K562 (cell line): ENCODE data around the gene CCDC158. TPM values are rescaled to one million over a fixed set of nuclear protein-coding genes. Genes with fewer than 3 reads are reported as not detected.

Source experiments
- ATAC-seq: fragments of 200-7000 bp; cut with Tn5 transposase; 3 replicates; pipeline ENCODE4 v1.9.1; 2020; ENCODE audit warnings: moderate library complexity
- BruUV-seq: library from RNA; stranded (reverse); fragments of 400-500 nt; replicated peaks from 2 replicates; lab custom pipeline; 2021; lab: Mats Ljungman, UMichigan
- CTCF ChIA-PET: fragments of 300-600 bp; formaldehyde crosslinking; extraction: SDS; loops from one replicate; lab custom pipeline; 2021; ENCODE audit warnings: low intra/inter-chr PET ratio; lab: Yijun Ruan, JAX
- POLR2A ChIA-PET: fragments of 300-600, 350-650 bp; sonication (Branson Sonifier 250); formaldehyde crosslinking; extraction: SDS; loops from one replicate; lab custom pipeline; 2021; ENCODE audit warnings: antibody characterized with exemption, inconsistent platforms; lab: Yijun Ruan, JAX
- DNase-seq, 4 experiments: peaks; one replicate each; pipeline versions ENCODE4 v3.0.0 to v3.0.0-alpha.2; 2011 to 2018; ENCODE audit warnings: low spot score in 3 of 4, mixed read lengths in 3 of 4; ENCODE audit errors: extremely low read depth in 1 of 4
- FAIRE-seq: peaks from 2 replicates; lab custom pipeline; 2011; peaks lifted over from hg19 to GRCh38; lab: Jason Lieb, UNC
- H2AFZ ChIP-seq: 2 replicates; pipeline ENCODE4 v1.6.0; 2011; ENCODE audit warnings: low read depth, low read length, control low read depth, inconsistent platforms
- H3K27ac ChIP-seq: fragments of 200-600 bp; 3 replicates; pipeline ENCODE4 v1.8.0; 2011; ENCODE audit warnings: low read depth, mild to moderate bottlenecking, control low read depth, inconsistent platforms, low read length, moderate library complexity, mixed read lengths; ENCODE audit errors: extremely low read depth
- H3K27me3 ChIP-seq, 2 experiments: fragments of 300-600 bp in 1 of 2; 2 replicates in 1 of 2; 3 replicates in 1 of 2; pipeline versions ENCODE4 v1.6.0 to v1.8.0; 2011; ENCODE audit warnings: inconsistent platforms in 2 of 2, low read length in 2 of 2, mild to moderate bottlenecking in 1 of 2, mixed read lengths in 1 of 2, moderate library complexity in 1 of 2; ENCODE audit not compliant: control insufficient read depth in 2 of 2, insufficient read depth in 2 of 2
- H3K36me3 ChIP-seq: fragments of 300-600 bp; 3 replicates; pipeline ENCODE4 v1.8.0; 2011; ENCODE audit warnings: mild to moderate bottlenecking, low read length, inconsistent platforms; ENCODE audit not compliant: control insufficient read depth, insufficient read depth
- H3K4me1 ChIP-seq, 2 experiments: fragments of 200-600 bp in 1 of 2; replicated peaks in 1 of 2; 2 replicates in 1 of 2; 3 replicates in 1 of 2; pipeline versions ENCODE4 v1.5.1 to v1.8.0; 2011; ENCODE audit warnings: inconsistent platforms in 2 of 2, low read length in 2 of 2, mild to moderate bottlenecking in 1 of 2, mixed read lengths in 1 of 2, moderate library complexity in 1 of 2; ENCODE audit not compliant: control insufficient read depth in 2 of 2, insufficient read depth in 2 of 2
- H3K4me2 ChIP-seq: 2 replicates; pipeline ENCODE4 v1.6.1; 2011; ENCODE audit warnings: low read length, control low read depth, inconsistent platforms, mixed read lengths; ENCODE audit not compliant: insufficient read depth
- H3K4me3 ChIP-seq: fragments of 200-600 bp; sonication (generic), shearing (Covaris generic); 2 replicates; pipeline ENCODE4 v1.5.1; 2016; ENCODE audit warnings: control low read depth, inconsistent platforms
- H3K79me2 ChIP-seq: fragments of 200-600 bp; 3 replicates; pipeline ENCODE4 v1.8.0; 2011; ENCODE audit warnings: low read length, inconsistent platforms; ENCODE audit not compliant: control insufficient read depth, insufficient read depth
- H3K9ac ChIP-seq, 2 experiments: 2 replicates each; pipeline versions ENCODE4 v1.6.0 to v1.6.1; 2011; ENCODE audit warnings: low read depth in 2 of 2, low read length in 2 of 2, control low read depth in 1 of 2, inconsistent platforms in 1 of 2, mild to moderate bottlenecking in 1 of 2, mixed read lengths in 1 of 2; ENCODE audit not compliant: insufficient read depth in 1 of 2
- H3K9me1 ChIP-seq: one replicate; pipeline ENCODE4 v1.6.0; 2011; ENCODE audit warnings: inconsistent platforms, mild to moderate bottlenecking, low read length, moderate library complexity; ENCODE audit not compliant: control insufficient read depth, insufficient read depth
- H3K9me3 ChIP-seq: replicated peaks from 2 replicates; pipeline ENCODE4 v1.5.1; 2011; ENCODE audit warnings: low read depth, low read length, inconsistent platforms; ENCODE audit not compliant: control insufficient read depth, insufficient read depth
- H4K20me1 ChIP-seq: replicated peaks from 2 replicates; pipeline ENCODE4 v1.6.1; 2011; ENCODE audit warnings: low read length, inconsistent platforms, mixed read lengths; ENCODE audit not compliant: control insufficient read depth, insufficient read depth
- CBFA2T2 ChIP-seq: fragments of 450-650 bp; conservative IDR thresholded peaks from 2 replicates; pipeline ENCODE4 v1.6.1; 2017; ENCODE audit warnings: mild to moderate bottlenecking
- CC2D1A ChIP-seq: fragments of 450-650 bp; IDR thresholded peaks from 2 replicates; pipeline ENCODE4 v1.6.1; 2017; ENCODE audit warnings: mild to moderate bottlenecking
- EZH2 ChIP-seq: IDR thresholded peaks from 2 replicates; pipeline ENCODE4 v1.6.1; 2012; ENCODE audit warnings: low read depth, mild to moderate bottlenecking, inconsistent platforms, low read length, borderline replicate concordance
- GABPB2 ChIP-seq: fragments of 250-450 bp; sonication (Bioruptor Pico); conservative IDR thresholded peaks from 2 replicates; pipeline ENCODE4 v1.5.1; 2021; ENCODE audit warnings: mild to moderate bottlenecking
- HLTF ChIP-seq: fragments of 450-650 bp; IDR thresholded peaks from 2 replicates; pipeline ENCODE4 v1.6.1; 2016
- JUNB ChIP-seq: fragments of 450-650 bp; formaldehyde crosslinking; conservative IDR thresholded peaks from 2 replicates; pipeline ENCODE4 v1.4.0; 2020; ENCODE audit warnings: mild to moderate bottlenecking
- LCOR ChIP-seq: sonication (generic); formaldehyde crosslinking; IDR thresholded peaks from 2 replicates; pipeline ENCODE4 v1.8.0; 2022; ENCODE audit warnings: mild to moderate bottlenecking, missing genetic modification reagents
- NFE2 ChIP-seq: IDR thresholded peaks from 2 replicates; pipeline ENCODE4 v1.6.1; 2014; ENCODE audit warnings: antibody characterized with exemption, low read depth
- POLR2AphosphoS2 ChIP-seq: IDR thresholded peaks from 2 replicates; pipeline ENCODE4 v1.6.1; 2012; ENCODE audit warnings: low read length, improper control_type of control experiment
- PRPF4 ChIP-seq: fragments of 200-400 bp; formaldehyde crosslinking; IDR thresholded peaks from one replicate; pipeline ENCODE4 v1.6.1; 2017; ENCODE audit warnings: low read length, low read depth, mild to moderate bottlenecking; ENCODE audit not compliant: insufficient read depth, poor library complexity, severe bottlenecking
- SMAD1 ChIP-seq: fragments of 150-350 bp; IDR thresholded peaks from 2 replicates; pipeline ENCODE4 v1.6.1; 2014; ENCODE audit warnings: low read length, low read depth; ENCODE audit not compliant: partially characterized antibody
- SMARCA4 ChIP-seq: fragments of 450-650 bp; IDR thresholded peaks from 2 replicates; pipeline ENCODE4 v1.6.1; 2016
- TFAM ChIP-seq: fragments of 250-450 bp; sonication (Bioruptor Pico); conservative IDR thresholded peaks from 2 replicates; pipeline ENCODE4 v1.5.0; 2021; ENCODE audit warnings: mild to moderate bottlenecking, moderate library complexity
- TSC22D4 ChIP-seq: fragments of 450-650 bp; IDR thresholded peaks from 2 replicates; pipeline ENCODE4 v1.6.1; 2016; ENCODE audit warnings: missing genetic modification characterization, missing biosample characterization, control low read depth
- ZNF184 ChIP-seq: sonication (generic); formaldehyde crosslinking; IDR thresholded peaks from 2 replicates; pipeline ENCODE4 v1.5.0; 2020; ENCODE audit warnings: missing genetic modification reagents
- ZNF280B ChIP-seq: fragments of 250-450 bp; sonication (Bioruptor Pico); IDR thresholded peaks from 2 replicates; pipeline ENCODE4 v1.5.1; 2021; ENCODE audit warnings: mild to moderate bottlenecking
- ZNF347 ChIP-seq: fragments of 450-650 bp; formaldehyde crosslinking; IDR thresholded peaks from 2 replicates; pipeline ENCODE4 v1.4.0; 2020; ENCODE audit warnings: low read depth, mild to moderate bottlenecking, moderate library complexity
- ZNF551 ChIP-seq: fragments of 250-450 bp; sonication (Bioruptor Pico); IDR thresholded peaks from 2 replicates; pipeline ENCODE4 v1.5.0; 2021; ENCODE audit warnings: mild to moderate bottlenecking, moderate library complexity
- ZNF707 ChIP-seq: fragments of 250-450 bp; sonication (Bioruptor Pico); conservative IDR thresholded peaks from 2 replicates; pipeline ENCODE4 v1.8.0; 2022; ENCODE audit warnings: inconsistent platforms, mild to moderate bottlenecking, moderate library complexity
- ZSCAN29 ChIP-seq: fragments of 450-650 bp; IDR thresholded peaks from 2 replicates; pipeline ENCODE4 v1.6.1; 2017
- WGBS: fragments of 100-300 bp; shearing (Covaris generic); methylation state at CpG from one replicate; pipeline ENCODE4 v1.1.6; 2016; ENCODE audit warnings: low coverage, mixed read lengths; ENCODE audit not compliant: insufficient coverage; ENCODE audit errors: missing lambda C conversion rate; 5-methylcytosine and 5-hydroxymethylcytosine counted together
- in situ Hi-C: fragments of 300-500 bp; cut with MboI; formaldehyde crosslinking; loops from 4 replicates; pipeline ENCODE4 v1.15.0; 2018; ENCODE audit warnings: inconsistent platforms, mixed read lengths
- intact Hi-C: fragments of 100-400 bp; cut with micrococcal nuclease; formaldehyde crosslinking; loops from 2 replicates; pipeline ENCODE4 v1.14.2; 2022
- polyA plus RNA-seq, 8 experiments: library from polyadenylated mRNA; depleted of rRNA in 4 of 8; stranded (reverse) in 5 of 8; unstranded in 3 of 8; fragments of >200 nt; fragmentation: Nextera tagmentation in 2 of 8; fragmentation: Illumina TruSeq in 1 of 8; extraction: Ambion mirVana in 2 of 8; extraction: Trizol in 1 of 8; gene quantifications; 2 replicates each; pipeline versions ENCODE4 v1.2.1 to v1.2.3, GENCODE V29; 2011 to 2014; ENCODE audit warnings: inconsistent platforms in 1 of 8, missing spikeins in 1 of 8
- total RNA-seq, 7 experiments: library from RNA; depleted of rRNA in 6 of 7; stranded (reverse); fragments of >200 nt in 6 of 7; fragmentation: Illumina TruSeq in 2 of 7; extraction: Trizol in 2 of 7; gene quantifications; 2 replicates each; pipeline versions ENCODE4 v1.2.1 to v1.2.3, GENCODE V29; 2011 to 2021; ENCODE audit warnings: low replicate concordance in 1 of 7

CCDC158 gene
- total and polyA plus RNA-seq, 9 of the 15 experiments (the other 6 are each of a cell fraction or from before 2014, with no cell fraction given): not detected

- no peak for DNase-seq
- no TSS peak for BruUV-seq
These were observed 26.5 kb upstream of the CCDC158 start for GRCh38 chr4:76447393-76447851.

GRCh38 chr4:76445911-76446310, 25.0 kb upstream of the CCDC158 start:
- no peak for ATAC-seq
- in situ Hi-C loops (no loop called here), intact Hi-C loops (no loop called here)
- ChIA-PET CTCF (no interaction called here), POLR2A (no interaction called here)
- Histone ChIP-seq H3K27ac (no peak overlapping the region), H2AFZ (no peak overlapping the region), H3K4me3 (no peak overlapping the region), H3K9me3 (no peaks in the 10 kb centered on the region), H3K4me2 (no peak overlapping the region), H3K36me3 (no peaks in the 10 kb centered on the region), H3K27me3 (peaks cover 0 to 7% of the 10 kb centered on the region in 2 experiments; a peak in 2 of 5 replicates), H3K9me1 (no peaks in the 10 kb centered on the region), H3K9ac (no peak overlapping the region), H3K4me1 (no peaks in the 10 kb centered on the region), H3K79me2 (no peaks in the 10 kb centered on the region), H4K20me1 (no peaks in the 10 kb centered on the region)
- no peak for FAIRE-seq
- WGBS: 4% methylated on average over 2 of the region's 2 CpGs
- BruUV-seq: no TSS peak
- no peak for DNase-seq
- TF ChIP-seq NFE2 (no peak), CBFA2T2 (no peak), SMAD1 (no peak), SMARCA4 (no peak), CC2D1A (no peak), PRPF4 (no peak), ZNF707 (CRISPR knock-in tag) (no peak), HLTF (no peak), ZNF280B (CRISPR knock-in tag) (no peak), TFAM (CRISPR knock-in tag) (no peak), ZNF551 (no peak), JUNB (no peak), EZH2 (no peak), TSC22D4 (tag) (no peak), POLR2AphosphoS2 (no peak), ZSCAN29 (no peak), ZNF184 (CRISPR knock-in tag) (no peak), LCOR (CRISPR knock-in tag) (no peak)

More at GRCh38 chr4:76447393-76447851, 26.5 kb upstream of the CCDC158 start:
- Histone ChIP-seq H3K79me2 (no peaks in the 10 kb centered on the region), H3K27ac (no peak overlapping the region), H4K20me1 (no peaks in the 10 kb centered on the region), H3K9ac (no peak overlapping the region), H3K36me3 (no peaks in the 10 kb centered on the region), H3K9me3 (no peaks in the 10 kb centered on the region), H3K4me2 (no peak overlapping the region), H3K27me3 (peaks cover 0 to 7% of the 10 kb centered on the region in 2 experiments; a peak in 2 of 5 replicates), H2AFZ (no peak overlapping the region), H3K4me1 (no peaks in the 10 kb centered on the region), H3K4me3 (no peak overlapping the region), H3K9me1 (no peaks in the 10 kb centered on the region)
- in situ Hi-C loops (no loop called here), intact Hi-C loops (no loop called here)
- WGBS: 0% methylated on average over 1 of the region's 1 CpG
- FAIRE-seq (no peak), ATAC-seq (no peak)
- TF ChIP-seq GABPB2 (CRISPR knock-in tag) (no peak), ZNF347 (CRISPR knock-in tag) (no peak)
- ChIA-PET CTCF (no interaction called here), POLR2A (no interaction called here)
